SU-DHL-6 (cell line): ENCODE data around the gene TRDN.

Experiments used
- EZH2phosphoT487 ChIP-seq: fragments of 200-600 bp; sonication (generic), shearing (Covaris generic); conservative IDR thresholded peaks from 2 replicates; pipeline ENCODE4 v1.6.1; 2018; ENCODE audit warnings: mild to moderate bottlenecking, antibody characterized with exemption, low read length, moderate library complexity, mixed read lengths
- TF ChIP-seq, protein P1 (sequence below): fragments of 200-600 bp; sonication (generic); IDR thresholded peaks from one replicate; pipeline ENCODE4 v1.5.1; 2017; ENCODE audit warnings: antibody characterized with exemption, mild to moderate bottlenecking, low read length, moderate library complexity; ENCODE audit not compliant: insufficient read depth, poor library complexity, severe bottlenecking

DNA sequence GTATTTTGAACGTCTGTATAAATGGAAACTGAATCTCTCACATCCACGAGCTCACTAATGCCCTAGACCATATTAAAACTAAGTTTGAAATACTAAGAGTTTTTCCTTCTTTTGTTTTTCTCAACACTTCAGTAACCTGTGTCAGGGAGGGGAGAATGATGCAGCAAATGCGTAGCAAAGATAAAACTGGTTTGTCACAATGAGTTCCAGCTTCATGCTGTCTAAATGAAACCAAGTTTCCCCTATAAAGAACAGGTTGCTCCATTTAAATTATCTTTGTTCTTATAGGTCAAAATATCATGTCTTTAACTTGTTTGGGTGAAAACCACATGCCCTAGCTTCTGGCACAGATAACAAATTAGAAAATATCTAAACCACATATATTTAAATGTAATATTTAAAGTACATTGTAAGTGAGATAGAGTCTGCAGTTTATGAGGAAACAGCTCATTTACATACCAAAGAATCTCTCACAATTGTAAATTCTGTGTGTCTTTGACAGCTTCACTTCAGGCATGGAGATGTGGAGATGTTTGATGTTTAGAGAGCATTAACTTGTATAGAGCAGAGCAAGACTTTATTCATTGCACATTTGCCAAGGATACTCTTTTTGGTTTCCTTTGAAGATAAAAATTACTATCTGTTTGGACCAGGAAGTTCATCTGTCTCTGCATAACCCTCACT, 7.3 kb downstream of the TRDN start:
- no peak for TF ChIP-seq EZH2phosphoT487
- TF ChIP-seq, protein P1, sequence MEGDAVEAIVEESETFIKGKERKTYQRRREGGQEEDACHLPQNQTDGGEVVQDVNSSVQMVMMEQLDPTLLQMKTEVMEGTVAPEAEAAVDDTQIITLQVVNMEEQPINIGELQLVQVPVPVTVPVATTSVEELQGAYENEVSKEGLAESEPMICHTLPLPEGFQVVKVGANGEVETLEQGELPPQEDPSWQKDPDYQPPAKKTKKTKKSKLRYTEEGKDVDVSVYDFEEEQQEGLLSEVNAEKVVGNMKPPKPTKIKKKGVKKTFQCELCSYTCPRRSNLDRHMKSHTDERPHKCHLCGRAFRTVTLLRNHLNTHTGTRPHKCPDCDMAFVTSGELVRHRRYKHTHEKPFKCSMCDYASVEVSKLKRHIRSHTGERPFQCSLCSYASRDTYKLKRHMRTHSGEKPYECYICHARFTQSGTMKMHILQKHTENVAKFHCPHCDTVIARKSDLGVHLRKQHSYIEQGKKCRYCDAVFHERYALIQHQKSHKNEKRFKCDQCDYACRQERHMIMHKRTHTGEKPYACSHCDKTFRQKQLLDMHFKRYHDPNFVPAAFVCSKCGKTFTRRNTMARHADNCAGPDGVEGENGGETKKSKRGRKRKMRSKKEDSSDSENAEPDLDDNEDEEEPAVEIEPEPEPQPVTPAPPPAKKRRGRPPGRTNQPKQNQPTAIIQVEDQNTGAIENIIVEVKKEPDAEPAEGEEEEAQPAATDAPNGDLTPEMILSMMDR: no peak
